GM18951 (cell line): ENCODE data around the gene KCNG3.
"Not testable (repeated sequence)": the region's sequence is repeated elsewhere in the genome, so short reads cannot be mapped to it uniquely, and the experiment has no call there.

Experiments used
- POLR2A ChIP-seq: IDR thresholded peaks from 4 replicates; pipeline ENCODE4 v1.6.1; 2011; ENCODE audit warnings: mild to moderate bottlenecking; ENCODE audit not compliant: insufficient read length, insufficient read depth; ENCODE audit errors: extremely low read depth
- in situ Hi-C: fragments of 300-500 bp; cut with MboI; formaldehyde crosslinking; loops from one replicate; pipeline ENCODE4 v1.12.0; 2022; ENCODE audit warnings: low sequenced_read_pairs, mixed read lengths, inconsistent platforms; ENCODE audit not compliant: unreplicated experiment

KCNG3 gene

DNA sequence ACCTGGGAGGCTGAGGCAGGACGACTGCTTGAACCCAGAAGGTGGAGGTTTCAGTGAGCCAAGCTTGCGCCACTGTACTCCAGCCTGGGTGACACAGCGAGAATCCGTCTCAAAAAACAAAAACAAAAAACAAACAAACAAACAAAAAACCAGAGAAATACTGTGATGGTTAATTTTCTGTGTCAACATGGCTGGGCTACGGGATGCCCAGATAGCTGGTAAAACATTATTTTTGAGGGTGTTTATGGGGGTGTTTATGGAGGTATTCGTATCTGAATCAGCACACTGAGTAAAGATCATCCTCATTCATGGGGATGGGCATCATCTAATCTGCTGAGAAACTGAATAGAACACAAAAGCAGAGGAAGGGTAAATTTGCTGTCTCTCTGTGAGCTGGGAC, 92.0 kb downstream of the KCNG3 start:
- TF ChIP-seq POLR2A = no peak
- in situ Hi-C loops = no loop called here

DNA sequence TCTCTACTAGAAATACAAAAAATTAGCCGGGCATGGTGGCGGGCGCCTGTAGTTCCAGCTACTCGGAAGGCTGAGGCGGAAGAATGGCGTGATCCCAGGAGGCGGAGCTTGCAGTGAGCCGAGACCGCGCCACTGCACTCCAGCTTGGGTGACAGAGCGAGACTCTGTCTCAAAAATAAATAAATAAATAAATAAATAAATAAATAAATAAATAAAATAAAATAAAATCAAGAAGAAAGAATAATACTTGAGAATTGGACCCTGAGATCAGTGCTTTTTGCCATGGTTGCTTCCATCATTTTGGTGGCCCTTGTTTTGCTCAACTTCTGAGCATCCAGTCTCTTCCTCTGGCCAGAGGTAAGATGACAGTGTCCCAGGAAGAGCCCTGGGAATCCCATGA, 95.7 kb downstream of the KCNG3 start:
- in situ Hi-C loops = not testable (repeated sequence)

DNA sequence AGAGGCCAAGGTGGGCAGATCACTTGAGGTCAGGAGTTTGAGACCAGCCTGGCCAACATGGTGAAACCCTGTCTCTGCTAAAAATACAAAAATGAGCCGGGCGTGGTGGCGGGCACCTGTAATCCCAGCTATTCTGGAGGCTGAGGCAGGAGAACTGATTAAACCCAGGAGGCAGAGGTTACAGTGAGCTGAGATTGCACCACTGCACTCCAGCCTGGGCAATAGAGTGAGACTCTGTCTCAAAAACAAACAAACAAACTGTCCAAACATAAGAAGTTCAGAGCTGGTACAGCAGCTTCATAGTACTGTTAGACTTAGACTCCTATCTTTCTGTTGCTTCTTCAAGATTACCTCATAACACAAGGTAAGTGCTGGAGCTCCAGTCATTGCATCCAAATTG, 100.5 kb downstream of the KCNG3 start:
- in situ Hi-C loops = not testable (repeated sequence)

DNA sequence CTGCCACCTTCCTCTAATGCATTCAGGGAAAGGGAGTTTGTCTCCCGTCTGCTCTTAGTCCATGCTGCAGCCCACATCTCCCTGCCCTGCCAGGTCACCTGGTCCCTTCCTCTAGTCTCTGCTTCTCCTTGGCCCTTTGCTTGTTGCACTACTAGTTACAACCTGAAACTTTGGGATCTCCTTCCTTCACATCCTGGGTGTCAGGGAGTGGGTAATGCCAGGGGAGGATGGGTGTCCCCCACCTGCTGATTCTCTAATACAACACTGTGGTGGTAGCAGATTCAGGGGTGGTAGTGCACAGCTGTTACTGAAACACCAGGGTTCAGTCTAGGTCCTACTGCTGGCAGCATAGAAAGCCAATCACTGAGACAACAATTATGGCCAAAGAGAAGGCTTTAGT, 101.6 kb downstream of the KCNG3 start:
- no peak for TF ChIP-seq POLR2A
- in situ Hi-C loops = no loop called here
